Epidermal melanocyte (primary cell): ENCODE results near the gene DNMT3B.
"Not testable (repeated sequence)": the region's sequence is repeated elsewhere in the genome, so short reads cannot be mapped to it uniquely, and the experiment has no call there.

Experiments used
- DNase-seq: peaks from one replicate; pipeline ENCODE4 v3.0.0; 2011; ENCODE audit warnings: low spot score; ENCODE audit not compliant: insufficient read length

DNMT3B gene

GRCh38 chr20:32761831-32762753 is at the start of gene DNMT3B:
TSS of gene DNMT3B (plus strand) at chr20:32762385. CDS start at chr20:32780324, 17,939 bp downstream.
- peak; percentile 81 for DNase-seq

- DNase-seq = no peak
These were observed 43.3 kb upstream of the DNMT3B start for GRCh38 chr20:32718749-32719348.

GRCh38 chr20:32727683-32728082 is 34.5 kb upstream of the DNMT3B start:
- DNase-seq = peak; percentile 44

- not testable (repeated sequence) for DNase-seq
These were observed 33.8 kb upstream of the DNMT3B start for GRCh38 chr20:32728435-32728834.

- not testable (repeated sequence) for DNase-seq
These were observed 32.9 kb upstream of the DNMT3B start for GRCh38 chr20:32729334-32729733.

GRCh38 chr20:32731882-32732266 is 30.3 kb upstream of the DNMT3B start:
- DNase-seq = no peak

- no peak for DNase-seq
These were observed 24.6 kb upstream of the DNMT3B start for GRCh38 chr20:32737371-32738223.

GRCh38 chr20:32741151-32741550 is 21.0 kb upstream of the DNMT3B start:
- DNase-seq = no peak

- no peak for DNase-seq
These were observed 19.6 kb upstream of the DNMT3B start for GRCh38 chr20:32742322-32743236.

GRCh38 chr20:32743237-32744112 is 18.7 kb upstream of the DNMT3B start, which contains the start of gene COMMD7:
TSS of gene COMMD7 (minus strand) at chr20:32743467. CDS start at chr20:32743391, 76 bp downstream.
- DNase-seq = no peak

GRCh38 chr20:32749914-32750637 is 12.1 kb upstream of the DNMT3B start:
- DNase-seq = no peak

GRCh38 chr20:32751293-32751692 is 10.9 kb upstream of the DNMT3B start:
- no peak for DNase-seq

- DNase-seq = no peak
These were observed 10.3 kb upstream of the DNMT3B start for GRCh38 chr20:32751702-32752457.

- no peak for DNase-seq
These were observed 9.5 kb upstream of the DNMT3B start for GRCh38 chr20:32752458-32753250.

GRCh38 chr20:32753731-32754130 is 8.5 kb upstream of the DNMT3B start:
- DNase-seq = no peak

- DNase-seq = no peak
These were observed 6.0 kb upstream of the DNMT3B start for GRCh38 chr20:32756156-32756555.

- DNase-seq = no peak
These were observed 761 bp upstream of the DNMT3B start for GRCh38 chr20:32761417-32761830.
